ENCODE data around the gene NTM.

Gene NTM

DNA sequence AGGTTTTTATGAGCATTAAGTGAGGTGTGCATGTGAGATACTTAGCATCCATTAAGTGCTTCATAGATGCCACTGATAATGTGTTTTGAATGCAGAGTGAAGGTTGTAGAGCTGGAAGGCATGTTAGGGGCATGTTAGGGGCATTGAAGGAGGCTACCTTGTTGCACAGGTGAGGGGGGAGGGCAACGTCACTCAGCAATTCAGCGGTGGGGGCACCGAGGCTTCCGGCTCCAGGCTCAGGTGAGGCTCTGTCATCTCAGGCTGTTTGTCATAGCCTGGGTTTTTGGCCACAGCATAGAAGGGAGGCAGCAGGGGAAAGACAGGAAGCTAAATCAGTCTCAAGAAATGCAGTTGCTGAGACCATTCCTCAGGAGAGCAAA is 299.0 kb downstream of the NTM start:
- H3K27me3 ChIP-seq (ENCODE audit: control insufficient read depth in 1 of 2, insufficient read depth in 1 of 2, low read length in 2 of 2) = peaks cover 0 to 10% of the 10 kb centered on the region in 2 experiments
- no peak overlapping the region for H3K4me2 ChIP-seq (ENCODE audit: low read length, poor library complexity, severe bottlenecking)
- no peak overlapping the region for H3K23ac ChIP-seq (ENCODE audit: low read length in 2 of 2)
- H3K79me1 ChIP-seq (replicated peaks; ENCODE audit: low read length, poor library complexity, severe bottlenecking) = no peaks in the 10 kb centered on the region
- H3K9me3 ChIP-seq (ENCODE audit: control insufficient read depth, low read length) = no peaks in the 10 kb centered on the region
- no peak overlapping the region for H3K9ac ChIP-seq (ENCODE audit: low read length)
- no peak overlapping the region for H3K18ac ChIP-seq (ENCODE audit: low read depth in 1 of 2, low read length in 2 of 2)
- no peak overlapping the region for H3K4ac ChIP-seq (ENCODE audit: low read depth in 1 of 2, low read length in 2 of 2)
- no peak overlapping the region for H2BK5ac ChIP-seq (ENCODE audit: low read depth, low read length, poor library complexity, severe bottlenecking)
- no peak overlapping the region for H3K14ac ChIP-seq (ENCODE audit: low read length in 2 of 2)
- no peak overlapping the region for H4K8ac ChIP-seq (ENCODE audit: low read length)
- no peaks in the 10 kb centered on the region for H3K36me3 ChIP-seq (ENCODE audit: control insufficient read depth in 1 of 2, insufficient read depth in 2 of 2, low read depth in 1 of 2, low read length in 2 of 2)
- DNase-seq = no peak
- no peak overlapping the region for H3K27ac ChIP-seq (ENCODE audit: low read length, poor library complexity, severe bottlenecking)
- no peak overlapping the region for H2BK15ac ChIP-seq (ENCODE audit: low read depth, poor library complexity, severe bottlenecking)
- no peak overlapping the region for H2BK12ac ChIP-seq (ENCODE audit: low read length in 2 of 2)
- peaks cover 2% of the 10 kb centered on the region for H3K4me1 ChIP-seq (ENCODE audit: control insufficient read depth, insufficient read depth, low read depth, low read length)
- H4K91ac ChIP-seq (ENCODE audit: low read length) = no peak overlapping the region
- no peak overlapping the region for H2BK120ac ChIP-seq (ENCODE audit: low read depth, low read length)
- WGBS = 66% methylated on average over 4 of the region's 4 CpGs
- H2AFZ ChIP-seq (ENCODE audit: low read depth, low read length) = no peak overlapping the region
- no peak overlapping the region for H2AK5ac ChIP-seq (ENCODE audit: low read length, severe bottlenecking)
- no peak overlapping the region for H3K4me3 ChIP-seq (ENCODE audit: insufficient read depth in 1 of 2, low read depth in 1 of 2, low read length in 2 of 2)

DNA sequence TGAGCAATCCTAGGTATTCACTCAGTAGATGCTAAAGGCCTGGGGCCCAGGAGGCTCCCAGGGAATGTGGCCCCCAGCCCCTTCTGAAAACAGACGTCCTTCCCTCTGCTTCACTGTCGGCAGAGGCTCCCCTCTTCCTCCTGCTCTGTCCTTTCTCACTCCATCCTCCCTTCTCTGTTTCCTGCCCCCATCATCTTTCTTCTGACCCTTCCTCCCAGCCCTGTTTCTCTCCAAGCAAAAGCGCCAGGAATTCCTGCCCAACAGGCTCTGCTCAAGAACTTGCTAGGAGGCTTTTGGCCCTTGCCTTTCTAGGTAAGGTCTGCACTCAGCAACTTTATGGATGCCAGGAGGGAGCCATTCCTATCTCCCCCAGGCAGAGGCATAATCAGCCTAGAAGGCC is 300.5 kb downstream of the NTM start:
- 65% methylated on average over 3 of the region's 3 CpGs for WGBS
- H3K27me3 ChIP-seq (ENCODE audit: control insufficient read depth in 1 of 2, insufficient read depth in 1 of 2, low read length in 2 of 2) = peaks cover 0 to 20% of the 10 kb centered on the region in 2 experiments
- H3K4me2 ChIP-seq (ENCODE audit: low read length, poor library complexity, severe bottlenecking) = no peak overlapping the region
- no peak overlapping the region for H3K4me3 ChIP-seq (ENCODE audit: insufficient read depth in 1 of 2, low read depth in 1 of 2, low read length in 2 of 2)
- no peaks in the 10 kb centered on the region for H3K9me3 ChIP-seq (ENCODE audit: control insufficient read depth, low read length)
- no peaks in the 10 kb centered on the region for H3K79me1 ChIP-seq (replicated peaks; ENCODE audit: low read length, poor library complexity, severe bottlenecking)
- H2BK120ac ChIP-seq (ENCODE audit: low read depth, low read length) = no peak overlapping the region
- no peak overlapping the region for H2AK5ac ChIP-seq (ENCODE audit: low read length, severe bottlenecking)
- H4K91ac ChIP-seq (ENCODE audit: low read length) = no peak overlapping the region
- no peak overlapping the region for H2AFZ ChIP-seq (ENCODE audit: low read depth, low read length)
- peaks cover 2% of the 10 kb centered on the region for H3K4me1 ChIP-seq (ENCODE audit: control insufficient read depth, insufficient read depth, low read depth, low read length)
- H2BK15ac ChIP-seq (ENCODE audit: low read depth, poor library complexity, severe bottlenecking) = no peak overlapping the region
- no peak for DNase-seq
- no peak overlapping the region for H2BK12ac ChIP-seq (ENCODE audit: low read length in 2 of 2)
- H2BK5ac ChIP-seq (ENCODE audit: low read depth, low read length, poor library complexity, severe bottlenecking) = no peak overlapping the region
- no peak overlapping the region for H3K23ac ChIP-seq (ENCODE audit: low read length in 2 of 2)
- no peak overlapping the region for H3K18ac ChIP-seq (ENCODE audit: low read depth in 1 of 2, low read length in 2 of 2)
- H3K4ac ChIP-seq (ENCODE audit: low read depth in 1 of 2, low read length in 2 of 2) = no peak overlapping the region
- no peak overlapping the region for H3K27ac ChIP-seq (ENCODE audit: low read length, poor library complexity, severe bottlenecking)
- no peak overlapping the region for H3K9ac ChIP-seq (ENCODE audit: low read length)
- no peaks in the 10 kb centered on the region for H3K36me3 ChIP-seq (ENCODE audit: control insufficient read depth in 1 of 2, insufficient read depth in 2 of 2, low read depth in 1 of 2, low read length in 2 of 2)
- no peak overlapping the region for H4K8ac ChIP-seq (ENCODE audit: low read length)
- H3K14ac ChIP-seq (ENCODE audit: low read length in 2 of 2) = no peak overlapping the region

DNA sequence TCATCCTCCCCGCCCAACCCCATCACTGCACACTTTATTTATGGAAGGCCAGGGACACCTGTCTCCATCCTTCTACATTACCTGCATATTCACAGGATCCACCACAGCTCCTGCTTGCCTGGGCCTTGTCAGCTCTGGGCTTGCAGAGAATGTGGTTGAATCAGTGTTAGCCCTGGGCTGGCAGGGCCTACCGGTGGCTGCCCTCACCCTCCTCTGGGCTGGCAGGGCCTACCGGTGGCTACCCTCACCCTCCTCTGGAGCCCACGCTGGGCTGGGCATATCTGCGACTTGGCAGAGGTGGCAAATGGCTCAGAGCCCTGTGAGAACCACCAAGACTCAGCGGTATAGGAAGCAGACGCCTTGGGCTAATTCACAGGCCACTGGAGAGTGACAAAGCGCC is 300.9 kb downstream of the NTM start:
- Histone ChIP-seq H3K4me3 (ENCODE audit: insufficient read depth in 1 of 2, low read depth in 1 of 2, low read length in 2 of 2) (no peak overlapping the region), H3K27me3 (ENCODE audit: control insufficient read depth in 1 of 2, insufficient read depth in 1 of 2, low read length in 2 of 2) (peaks cover 0 to 21% of the 10 kb centered on the region in 2 experiments), H4K8ac (ENCODE audit: low read length) (no peak overlapping the region), H3K79me1 (replicated peaks; ENCODE audit: low read length, poor library complexity, severe bottlenecking) (no peaks in the 10 kb centered on the region), H2AFZ (ENCODE audit: low read depth, low read length) (no peak overlapping the region), H3K27ac (ENCODE audit: low read length, poor library complexity, severe bottlenecking) (no peak overlapping the region), H3K9me3 (ENCODE audit: control insufficient read depth, low read length) (no peaks in the 10 kb centered on the region), H4K91ac (ENCODE audit: low read length) (no peak overlapping the region), H3K4me1 (ENCODE audit: control insufficient read depth, insufficient read depth, low read depth, low read length) (peaks cover 2% of the 10 kb centered on the region), H3K23ac (ENCODE audit: low read length in 2 of 2) (no peak overlapping the region), H3K9ac (ENCODE audit: low read length) (no peak overlapping the region), H2BK15ac (ENCODE audit: low read depth, poor library complexity, severe bottlenecking) (no peak overlapping the region), H3K14ac (ENCODE audit: low read length in 2 of 2) (no peak overlapping the region), H2BK12ac (ENCODE audit: low read length in 2 of 2) (no peak overlapping the region), H2BK5ac (ENCODE audit: low read depth, low read length, poor library complexity, severe bottlenecking) (no peak overlapping the region), H3K36me3 (ENCODE audit: control insufficient read depth in 1 of 2, insufficient read depth in 2 of 2, low read depth in 1 of 2, low read length in 2 of 2) (no peaks in the 10 kb centered on the region), H3K18ac (ENCODE audit: low read depth in 1 of 2, low read length in 2 of 2) (no peak overlapping the region), H3K4ac (ENCODE audit: low read depth in 1 of 2, low read length in 2 of 2) (no peak overlapping the region), H2BK120ac (ENCODE audit: low read depth, low read length) (no peak overlapping the region), H3K4me2 (ENCODE audit: low read length, poor library complexity, severe bottlenecking) (no peak overlapping the region), H2AK5ac (ENCODE audit: low read length, severe bottlenecking) (no peak overlapping the region)
- no peak for DNase-seq
- 94% methylated on average over 8 of the region's 8 CpGs for WGBS

DNA sequence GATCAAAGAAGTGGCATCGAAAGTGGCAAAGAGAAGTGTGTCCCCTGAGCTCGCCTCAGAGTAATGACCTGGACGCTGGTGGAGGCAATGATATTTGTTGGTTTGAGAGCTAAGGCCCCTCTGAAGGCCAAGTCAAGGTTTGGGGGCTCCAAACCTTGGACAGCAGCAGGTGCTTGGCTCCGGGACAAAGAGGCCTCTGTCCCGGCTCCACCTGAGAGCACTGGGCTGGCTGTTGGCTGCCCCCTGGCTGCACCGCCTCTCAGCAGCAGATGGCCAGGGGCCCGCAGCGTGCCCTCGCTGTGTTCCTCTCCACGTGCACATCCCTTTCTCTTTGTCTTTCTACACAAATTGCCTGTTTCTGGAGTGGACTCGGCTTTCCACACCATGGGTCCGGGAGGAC is 301.3 kb downstream of the NTM start:
- Histone ChIP-seq H3K4me1 (ENCODE audit: control insufficient read depth, insufficient read depth, low read depth, low read length) (peaks cover 2% of the 10 kb centered on the region), H3K36me3 (ENCODE audit: control insufficient read depth in 1 of 2, insufficient read depth in 2 of 2, low read depth in 1 of 2, low read length in 2 of 2) (no peaks in the 10 kb centered on the region), H2AFZ (ENCODE audit: low read depth, low read length) (no peak overlapping the region), H3K79me1 (replicated peaks; ENCODE audit: low read length, poor library complexity, severe bottlenecking) (no peaks in the 10 kb centered on the region), H3K18ac (ENCODE audit: low read depth in 1 of 2, low read length in 2 of 2) (no peak overlapping the region), H2BK120ac (ENCODE audit: low read depth, low read length) (no peak overlapping the region), H3K4ac (ENCODE audit: low read depth in 1 of 2, low read length in 2 of 2) (no peak overlapping the region), H3K14ac (ENCODE audit: low read length in 2 of 2) (no peak overlapping the region), H3K4me3 (ENCODE audit: insufficient read depth in 1 of 2, low read depth in 1 of 2, low read length in 2 of 2) (no peak overlapping the region), H2BK12ac (ENCODE audit: low read length in 2 of 2) (no peak overlapping the region), H4K8ac (ENCODE audit: low read length) (no peak overlapping the region), H2BK15ac (ENCODE audit: low read depth, poor library complexity, severe bottlenecking) (no peak overlapping the region), H3K9ac (ENCODE audit: low read length) (no peak overlapping the region), H2AK5ac (ENCODE audit: low read length, severe bottlenecking) (no peak overlapping the region), H3K4me2 (ENCODE audit: low read length, poor library complexity, severe bottlenecking) (no peak overlapping the region), H4K91ac (ENCODE audit: low read length) (no peak overlapping the region), H2BK5ac (ENCODE audit: low read depth, low read length, poor library complexity, severe bottlenecking) (no peak overlapping the region), H3K27ac (ENCODE audit: low read length, poor library complexity, severe bottlenecking) (no peak overlapping the region), H3K9me3 (ENCODE audit: control insufficient read depth, low read length) (no peaks in the 10 kb centered on the region), H3K23ac (ENCODE audit: low read length in 2 of 2) (no peak overlapping the region), H3K27me3 (ENCODE audit: control insufficient read depth in 1 of 2, insufficient read depth in 1 of 2, low read length in 2 of 2) (peaks cover 0 to 21% of the 10 kb centered on the region in 2 experiments)
- DNase-seq = no peak
- WGBS = 81% methylated on average over 12 of the region's 12 CpGs

Data from mesenchymal stem cell (in vitro differentiated cells and primary cell).